ENCODE results near the gene ASB5.

DNA sequence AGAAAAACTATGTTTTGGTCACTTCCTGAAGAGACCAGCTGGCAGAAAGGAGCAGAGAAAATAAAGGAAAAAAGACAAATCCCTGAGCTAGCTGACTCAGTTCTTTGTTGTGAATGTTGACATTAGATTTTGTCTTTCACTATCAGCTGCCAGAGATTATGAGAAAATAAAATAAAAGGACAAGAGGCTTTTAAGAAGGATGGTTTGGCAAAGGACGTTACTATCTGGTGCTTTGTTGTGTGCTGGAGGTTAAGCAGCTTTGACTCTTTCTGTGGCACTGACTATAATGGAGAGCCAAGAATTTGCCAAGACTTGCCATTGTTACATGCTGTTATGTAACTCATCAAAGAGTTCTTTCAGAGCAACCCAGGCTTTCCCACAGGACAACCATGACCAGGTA, 12.1 kb downstream of the ASB5 start:
- no peak for TF ChIP-seq CTCF (IDR thresholded peaks at IDR 0.05)
- TF ChIP-seq POLR2A (IDR thresholded peaks at IDR 0.05) = no peak

Measured in Peyer's patch (tissue), 4 donors.